Activated CD8-positive, alpha-beta memory T cell treated with anti-CD3 and anti-CD28 coated beads for 48 hours (primary cell): Measurements from ENCODE around the gene ZDHHC1.

ENCODE experiments used
- DNase-seq, 3 experiments: peaks; one replicate each; pipeline ENCODE4 v3.0.0-alpha.2; 2020; ENCODE audit warnings: low read depth in 2 of 3, low spot score in 2 of 3

ZDHHC1 gene, protein sequence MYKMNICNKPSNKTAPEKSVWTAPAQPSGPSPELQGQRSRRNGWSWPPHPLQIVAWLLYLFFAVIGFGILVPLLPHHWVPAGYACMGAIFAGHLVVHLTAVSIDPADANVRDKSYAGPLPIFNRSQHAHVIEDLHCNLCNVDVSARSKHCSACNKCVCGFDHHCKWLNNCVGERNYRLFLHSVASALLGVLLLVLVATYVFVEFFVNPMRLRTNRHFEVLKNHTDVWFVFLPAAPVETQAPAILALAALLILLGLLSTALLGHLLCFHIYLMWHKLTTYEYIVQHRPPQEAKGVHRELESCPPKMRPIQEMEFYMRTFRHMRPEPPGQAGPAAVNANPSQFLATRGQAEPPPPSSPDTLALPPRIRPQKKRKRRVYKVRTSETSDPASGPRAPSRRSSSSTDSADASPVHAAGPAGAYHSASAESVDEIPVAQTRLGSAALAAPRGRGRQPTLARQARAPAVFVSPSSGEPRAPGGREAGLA

DNA sequence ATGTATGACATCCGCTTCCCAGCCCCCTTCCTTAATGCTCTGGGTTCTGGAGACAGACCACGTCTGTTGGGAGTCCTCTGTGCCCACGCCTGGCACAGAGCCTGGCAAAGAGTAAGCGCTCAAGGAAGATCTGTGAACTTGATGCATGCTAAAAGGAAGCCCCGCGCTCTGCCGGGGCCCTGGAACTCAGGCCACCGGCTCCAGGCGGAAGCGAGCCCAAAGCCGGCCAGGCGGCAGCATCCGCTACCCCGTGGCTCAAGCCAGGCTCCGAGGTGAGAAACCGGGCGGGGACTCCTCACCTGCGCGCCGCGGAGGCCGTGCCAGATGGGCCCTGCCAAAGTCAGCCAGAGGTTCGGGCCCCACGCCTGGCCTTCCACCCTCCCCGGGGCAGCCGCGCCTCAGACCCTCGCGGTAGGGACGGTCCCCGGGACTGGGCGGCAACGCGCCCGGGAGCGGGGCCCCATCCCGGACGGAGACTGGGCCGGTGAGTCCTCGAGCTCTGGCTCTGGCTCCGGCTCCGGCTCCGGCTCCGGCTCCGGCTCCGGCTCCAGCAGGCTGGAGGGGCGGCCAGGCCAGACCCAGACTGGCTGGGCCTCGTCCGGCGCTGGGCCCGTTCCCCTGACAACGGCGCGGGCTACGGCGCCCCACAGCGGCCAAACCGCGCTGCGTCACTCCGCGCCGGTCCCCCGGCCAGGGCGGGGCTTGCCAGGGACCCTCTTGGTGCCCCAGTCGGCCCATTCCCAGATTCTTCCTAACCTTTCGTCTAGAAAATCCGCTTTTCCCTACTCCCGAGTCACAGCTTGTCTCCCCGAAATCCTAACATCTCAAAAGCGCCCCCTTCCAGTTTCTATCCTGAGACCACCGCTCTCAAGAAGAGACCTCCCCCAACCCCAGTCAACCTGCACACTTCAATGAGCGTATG is at the start of gene ZDHHC1:
TSS of gene ZDHHC1 (minus strand) at position 606 of the 922 bp plus-strand sequence. CDS start 8,702 bp downstream, outside the sequence.
- no peak for DNase-seq

DNA sequence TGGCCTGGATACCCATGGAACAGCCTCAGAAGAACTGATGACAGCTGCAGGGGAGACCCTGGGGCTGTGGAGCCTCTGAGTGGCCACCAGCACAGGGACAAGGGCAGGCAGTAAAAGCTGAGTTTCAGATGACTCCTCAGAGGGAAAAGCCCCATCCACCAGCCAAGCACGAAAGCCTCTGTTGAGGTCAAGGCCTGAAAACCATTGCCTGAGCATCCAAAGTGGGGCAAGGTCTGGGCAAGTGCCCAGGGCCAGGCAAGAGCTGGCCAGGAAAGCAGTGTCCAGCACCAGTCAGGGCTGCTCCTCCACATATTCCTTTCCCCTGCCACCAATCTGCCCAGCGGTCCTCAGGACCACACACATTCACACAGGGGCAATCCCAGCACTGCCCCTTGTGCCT is 48.3 kb upstream of the ZDHHC1 start:
- DNase-seq, result no peak

DNA sequence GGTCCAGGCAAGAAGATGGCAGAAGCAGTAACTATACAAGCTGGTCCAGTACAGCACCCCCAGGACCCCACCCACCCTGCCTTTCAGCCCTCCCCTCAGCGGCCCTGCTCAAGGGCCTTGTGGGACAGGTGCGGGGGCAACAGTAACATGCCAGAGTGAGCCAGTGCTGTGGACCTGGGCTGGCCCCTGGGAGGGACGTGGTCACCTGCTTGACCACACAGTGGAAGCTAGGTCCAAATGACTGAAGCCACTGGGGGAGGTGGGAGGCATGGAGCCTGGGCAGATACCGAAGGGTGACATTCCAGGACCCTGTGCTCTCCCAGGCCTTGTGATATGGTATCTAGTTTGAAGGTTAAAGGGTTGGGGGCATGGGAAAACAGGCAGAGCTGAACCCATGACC is 47.4 kb upstream of the ZDHHC1 start:
- no peak for DNase-seq

GRCh38 chr16:67463059-67463458 is 46.8 kb upstream of the ZDHHC1 start:
- no peak for DNase-seq

- no peak for DNase-seq
Observed at GRCh38 chr16:67462279-67462655, 46.0 kb upstream of the ZDHHC1 start.

- DNase-seq, result no peak
Observed at GRCh38 chr16:67461600-67462278, 45.5 kb upstream of the ZDHHC1 start.

DNA sequence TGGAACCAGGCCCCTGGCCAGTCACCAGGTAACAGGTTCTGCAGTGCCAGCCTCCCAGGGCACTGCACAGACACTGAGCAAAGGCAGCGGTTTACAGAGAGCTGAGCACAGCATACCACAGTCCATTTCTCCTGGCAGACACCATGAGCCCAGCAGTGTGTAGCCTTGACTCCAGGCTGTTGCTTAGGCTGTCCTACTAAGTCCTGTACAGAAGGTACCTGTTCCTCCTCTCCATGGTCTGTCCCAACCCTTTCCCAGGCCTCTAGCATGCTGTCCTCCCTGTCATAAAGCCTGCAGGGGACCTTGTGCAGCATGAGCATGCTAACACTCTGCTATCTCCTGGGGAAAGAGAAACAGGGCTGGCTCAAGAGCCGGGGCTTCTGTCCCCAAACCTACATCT is 44.7 kb upstream of the ZDHHC1 start:
- DNase-seq, result no peak

DNA sequence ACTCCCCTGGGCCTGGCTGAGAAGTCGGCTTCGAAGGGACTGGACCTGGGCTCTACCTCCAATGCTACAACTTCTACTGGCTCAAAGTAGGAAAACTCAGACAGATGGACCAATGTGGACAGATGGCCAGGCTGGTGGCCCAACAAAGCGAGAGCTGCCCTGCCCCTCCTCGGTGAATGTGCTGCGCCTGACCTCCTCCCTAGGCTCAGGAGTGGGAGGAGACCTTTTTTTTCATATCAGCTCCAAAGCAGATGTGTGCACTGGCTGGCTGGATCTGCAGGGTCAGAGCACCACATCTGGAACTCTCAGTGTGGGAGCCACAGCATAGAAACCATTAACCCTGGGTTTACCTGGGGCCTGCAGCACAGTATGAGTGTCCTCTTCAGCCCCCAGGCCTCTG is 43.9 kb upstream of the ZDHHC1 start:
- no peak for DNase-seq

GRCh38 chr16:67459861-67460150 is 43.5 kb upstream of the ZDHHC1 start:
- no peak for DNase-seq

GRCh38 chr16:67459066-67459860 is 43.0 kb upstream of the ZDHHC1 start:
- no peak for DNase-seq

DNA sequence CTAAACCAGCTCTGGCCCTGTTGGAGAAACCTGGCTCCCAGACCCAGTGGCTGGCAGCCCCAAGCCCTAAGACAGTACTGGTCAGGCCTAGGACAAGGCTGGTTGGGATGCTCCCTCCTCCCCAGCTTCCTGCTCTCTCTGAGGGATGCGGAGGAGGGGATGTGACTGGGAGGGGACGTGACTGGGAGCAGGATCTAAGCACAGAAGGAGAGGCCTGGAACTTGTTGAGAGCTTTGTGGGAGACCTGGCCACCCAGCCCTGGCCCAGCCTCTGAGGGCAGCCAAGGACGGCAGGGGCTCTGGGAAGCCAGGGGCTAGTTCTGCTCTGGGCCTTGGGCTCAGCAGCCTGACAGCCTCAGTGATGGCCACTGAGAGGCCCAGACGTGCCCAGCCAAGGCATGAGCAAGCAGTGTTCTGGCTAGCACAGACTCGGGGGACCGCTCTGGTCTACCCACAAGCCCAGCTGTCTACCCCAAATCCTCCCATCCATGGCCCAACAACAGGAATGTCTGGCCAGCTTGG is 41.9 kb upstream of the ZDHHC1 start:
- DNase-seq, result no peak

DNA sequence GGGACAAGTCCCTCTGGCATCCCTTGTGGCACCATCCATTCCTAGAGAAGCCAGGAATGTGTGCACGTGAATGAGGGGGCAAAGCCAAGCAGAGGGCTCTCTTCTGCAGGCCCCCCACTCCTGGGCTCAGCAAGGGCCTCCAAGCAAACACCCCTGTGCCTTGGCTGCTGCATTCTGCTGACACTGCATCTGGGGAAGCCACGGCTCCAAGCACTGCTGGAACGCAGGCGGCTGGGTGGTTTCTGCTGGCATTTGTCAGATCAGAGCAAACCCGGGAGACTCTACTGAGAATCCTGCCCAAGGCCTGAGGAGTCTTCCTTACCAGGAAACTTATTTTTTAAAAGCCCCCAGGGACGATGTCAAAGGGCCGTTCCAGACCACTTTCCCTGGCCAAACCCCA is 41.3 kb upstream of the ZDHHC1 start:
- no peak for DNase-seq

DNA sequence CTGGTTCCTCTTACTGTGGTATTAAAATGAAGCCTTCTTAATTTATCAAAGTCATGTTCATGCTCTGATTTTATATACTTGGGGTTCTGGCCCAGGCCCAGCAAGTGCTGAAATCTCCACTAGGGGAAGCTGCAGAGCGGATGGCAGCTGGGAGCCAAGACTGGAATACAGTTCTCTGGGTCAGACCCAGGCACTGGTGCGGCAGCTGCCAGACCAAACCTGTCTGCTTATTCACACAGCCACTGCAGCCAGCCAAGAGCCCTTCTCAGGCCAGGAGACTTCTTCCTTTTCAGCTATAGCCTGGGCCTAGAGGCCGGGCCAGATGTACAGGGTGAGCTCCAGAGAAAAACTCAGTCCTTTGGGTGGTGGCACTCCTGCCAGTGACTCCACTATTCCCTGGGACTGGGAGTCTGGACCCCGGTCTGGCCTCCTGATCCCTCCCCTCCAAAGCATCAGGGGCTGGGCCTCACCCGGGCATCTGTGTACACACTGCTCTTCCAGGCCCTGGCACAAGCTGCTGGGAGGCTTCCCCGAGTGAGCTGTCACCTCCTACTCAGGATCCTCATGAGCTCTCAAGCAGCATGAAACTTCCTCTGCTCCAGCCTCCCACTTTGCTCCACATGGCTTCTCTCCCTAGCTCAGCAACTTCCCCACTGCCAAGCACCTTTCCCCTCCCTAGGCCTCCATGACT is 40.3 kb upstream of the ZDHHC1 start:
- no peak for DNase-seq

DNA sequence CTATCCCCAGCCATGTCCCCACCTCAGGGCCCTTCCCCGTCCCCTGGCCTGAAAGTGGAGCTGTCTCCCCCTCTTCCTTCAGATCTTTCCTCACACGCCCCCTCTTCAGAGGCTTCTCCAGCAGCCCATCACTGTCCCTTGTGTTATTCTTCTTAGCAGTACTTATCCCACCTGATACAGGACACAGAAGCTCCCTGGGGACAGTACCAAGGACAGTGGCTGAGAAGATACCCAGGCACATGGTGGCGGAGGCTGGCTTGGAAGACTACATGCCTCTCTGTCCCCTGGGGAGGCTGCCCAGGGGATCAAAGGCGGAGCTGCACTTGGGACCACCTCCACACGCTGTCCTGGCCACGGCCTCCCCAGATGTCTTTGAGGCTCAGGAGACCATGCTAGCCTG is 38.6 kb upstream of the ZDHHC1 start:
- DNase-seq, result no peak

- DNase-seq, result no peak
Observed at GRCh38 chr16:67454104-67454503, 37.8 kb upstream of the ZDHHC1 start.

DNA sequence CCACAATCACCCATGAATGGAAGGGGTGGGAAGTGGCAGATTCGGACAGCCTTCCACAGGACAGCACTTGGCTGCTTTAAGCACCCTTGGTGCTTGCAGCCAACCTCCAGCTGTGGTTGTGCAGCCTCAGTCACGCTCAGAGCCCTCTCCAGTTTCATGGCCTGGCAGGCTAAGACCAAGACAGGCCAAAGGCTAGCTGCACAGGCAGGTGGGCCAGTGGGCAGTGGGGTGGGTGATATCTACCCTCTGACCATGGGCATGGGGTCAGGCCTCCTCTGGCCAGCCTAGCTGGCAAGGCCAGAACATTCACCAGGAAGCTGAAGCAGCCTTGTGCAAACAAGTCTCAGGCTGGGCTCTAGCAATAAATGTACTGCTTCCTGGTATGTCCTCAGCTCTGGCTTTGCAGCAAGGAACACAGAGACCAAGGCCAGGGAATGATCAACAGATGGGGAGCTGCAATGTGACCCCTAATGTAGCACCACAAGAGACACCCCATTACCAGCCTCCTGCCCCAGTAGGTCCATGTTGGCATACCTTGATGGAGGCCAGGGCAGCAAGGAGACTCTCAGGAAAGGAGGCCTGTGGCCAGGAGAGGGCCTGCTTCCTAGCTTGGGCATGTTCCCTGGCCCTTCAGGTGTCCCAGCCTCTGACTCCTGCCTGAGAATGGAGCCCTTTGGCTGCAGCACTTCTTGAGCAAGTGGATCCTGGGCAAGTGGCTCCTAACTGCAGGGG is 35.6 kb upstream of the ZDHHC1 start:
- DNase-seq, result no peak

DNA sequence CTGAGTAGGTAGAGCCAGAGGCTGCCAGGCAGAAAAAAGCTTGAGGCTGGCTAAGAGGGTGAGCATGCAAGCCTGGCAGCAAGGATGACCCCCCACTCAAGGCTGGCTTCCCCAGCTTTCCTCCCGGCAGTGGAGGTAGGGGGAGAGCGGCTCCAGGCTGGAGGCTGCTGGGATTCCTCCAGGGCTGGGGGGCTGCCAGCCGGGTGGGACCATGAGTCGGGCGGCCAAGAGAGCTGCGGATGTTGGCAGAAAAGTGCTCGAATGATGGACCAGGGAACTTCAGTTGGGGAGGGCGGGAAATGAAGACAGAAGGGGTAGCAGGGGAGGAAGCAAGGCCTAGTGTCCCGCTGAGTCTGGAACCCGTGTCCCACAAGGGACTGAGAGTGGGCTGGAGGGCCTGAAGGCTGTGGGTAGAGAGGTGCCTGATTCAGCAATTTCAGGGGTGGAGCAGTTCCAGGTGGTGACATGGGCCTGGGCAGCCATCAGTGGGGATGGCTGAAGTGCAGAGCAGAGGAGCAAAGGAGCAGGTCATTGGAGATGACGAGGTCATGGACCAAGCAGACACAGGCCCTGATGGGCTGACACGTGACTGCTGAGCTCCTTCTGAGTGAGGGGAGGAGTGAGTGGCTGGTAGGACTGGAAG is 34.9 kb upstream of the ZDHHC1 start:
- no peak for DNase-seq

GRCh38 chr16:67449739-67450138 is 33.5 kb upstream of the ZDHHC1 start:
- DNase-seq, result no peak

DNA sequence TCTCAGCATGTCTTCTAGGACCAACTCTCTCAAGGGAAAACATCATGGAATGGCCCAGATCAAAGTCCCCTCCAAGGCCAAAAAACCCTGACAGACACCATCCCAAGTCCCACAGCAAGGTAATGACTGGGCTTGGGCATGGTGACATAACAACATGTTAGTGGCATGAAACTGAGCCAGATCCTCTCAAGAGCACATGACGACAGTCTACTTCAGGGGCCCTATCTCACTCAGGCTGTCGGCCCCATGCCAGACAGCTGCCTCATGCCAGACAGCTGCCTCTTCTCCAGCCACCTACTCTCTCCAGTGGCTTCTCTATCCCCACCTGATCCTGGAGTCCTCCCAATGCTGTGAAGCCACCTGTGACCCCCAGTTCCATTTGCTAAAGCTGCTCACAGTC is 33.1 kb upstream of the ZDHHC1 start:
- DNase-seq, result no peak
